GM18498 (cell line): ENCODE measurements around the gene LRRC27.
"Not testable (repeated sequence)": the region's sequence is repeated elsewhere in the genome, so short reads cannot be mapped to it uniquely, and the experiment has no call there.

Experiments
- ATAC-seq: cut with Tn5 transposase; IDR thresholded peaks from one replicate; pipeline ENCODE4 v1.9.1; 2021; ENCODE audit warnings: mild to moderate bottlenecking, moderate library complexity; ENCODE audit not compliant: unreplicated experiment

Gene LRRC27

GRCh38 chr10:132371641-132372081 lies 39.7 kb downstream of the LRRC27 start:
- no peak for ATAC-seq

DNA sequence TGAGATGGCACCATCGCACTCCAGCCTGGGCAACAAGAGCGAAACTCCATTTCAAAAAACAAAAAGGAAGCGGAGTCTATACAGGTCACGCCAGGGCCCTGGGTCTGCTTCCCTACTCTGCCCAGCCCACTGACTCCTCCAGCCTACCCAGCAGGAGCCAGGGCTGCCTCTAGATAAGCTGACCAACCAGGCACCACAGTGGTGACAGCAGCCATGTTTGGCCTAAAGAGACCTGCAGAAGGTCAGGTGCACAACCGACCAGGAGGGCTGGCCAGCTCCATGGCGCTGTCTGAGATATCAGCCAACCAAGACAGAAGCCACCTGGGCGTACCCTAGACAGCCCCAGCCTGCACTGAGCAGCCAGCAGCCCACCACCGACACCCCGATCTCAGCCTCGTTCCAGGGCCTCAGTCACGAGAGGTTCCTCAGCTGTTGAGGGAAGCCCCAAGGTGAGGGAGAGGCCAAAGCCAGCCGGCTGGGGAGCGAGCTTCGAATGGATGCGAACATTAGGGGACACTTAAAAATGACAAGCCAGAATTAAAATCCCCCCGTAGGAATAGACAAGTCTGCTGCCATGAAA lies 40.6 kb downstream of the LRRC27 start:
- ATAC-seq: no peak

- ATAC-seq: no peak
Observed at GRCh38 chr10:132373241-132373955, 41.4 kb downstream of the LRRC27 start.

DNA sequence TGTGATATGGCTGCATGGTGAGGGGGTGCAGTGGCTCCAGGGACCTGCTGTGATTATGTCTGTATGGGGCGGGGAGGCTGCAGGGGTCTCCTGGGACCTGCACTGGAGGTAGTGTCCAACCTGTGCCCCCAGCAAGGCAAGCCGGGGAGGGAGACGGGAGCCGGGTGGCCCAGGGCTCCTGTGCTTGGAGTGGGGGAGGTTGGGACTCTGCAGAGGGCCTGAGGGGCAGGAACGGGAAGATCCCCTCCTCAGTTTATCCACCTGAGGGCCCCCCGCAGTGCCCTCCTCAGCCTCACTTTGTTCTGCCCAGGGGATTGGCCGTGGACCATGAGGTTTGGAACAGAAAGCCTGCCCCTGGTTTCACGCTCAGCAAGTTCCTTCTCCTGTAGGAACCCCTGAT lies 42.2 kb downstream of the LRRC27 start:
- no peak for ATAC-seq

DNA sequence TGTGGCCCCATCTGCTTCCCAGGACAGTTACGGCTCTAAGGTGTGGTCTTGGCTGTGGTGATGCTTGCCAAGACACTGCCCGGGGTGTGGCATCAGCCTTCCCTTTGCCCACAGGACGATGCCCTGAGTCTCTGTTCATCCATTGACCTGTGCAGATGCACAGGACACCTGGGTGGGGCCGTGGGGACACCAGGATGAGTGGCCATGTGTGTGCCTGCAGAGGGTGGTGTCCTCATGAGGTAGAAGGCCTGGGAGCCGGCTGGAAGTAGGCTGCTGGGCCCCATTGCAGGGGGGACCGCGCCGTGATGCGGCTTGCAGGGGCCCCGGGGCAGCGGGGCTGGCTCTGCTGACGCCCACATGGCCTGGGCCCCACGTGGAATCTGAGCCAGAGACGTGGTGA lies 42.6 kb downstream of the LRRC27 start:
- ATAC-seq: no peak

DNA sequence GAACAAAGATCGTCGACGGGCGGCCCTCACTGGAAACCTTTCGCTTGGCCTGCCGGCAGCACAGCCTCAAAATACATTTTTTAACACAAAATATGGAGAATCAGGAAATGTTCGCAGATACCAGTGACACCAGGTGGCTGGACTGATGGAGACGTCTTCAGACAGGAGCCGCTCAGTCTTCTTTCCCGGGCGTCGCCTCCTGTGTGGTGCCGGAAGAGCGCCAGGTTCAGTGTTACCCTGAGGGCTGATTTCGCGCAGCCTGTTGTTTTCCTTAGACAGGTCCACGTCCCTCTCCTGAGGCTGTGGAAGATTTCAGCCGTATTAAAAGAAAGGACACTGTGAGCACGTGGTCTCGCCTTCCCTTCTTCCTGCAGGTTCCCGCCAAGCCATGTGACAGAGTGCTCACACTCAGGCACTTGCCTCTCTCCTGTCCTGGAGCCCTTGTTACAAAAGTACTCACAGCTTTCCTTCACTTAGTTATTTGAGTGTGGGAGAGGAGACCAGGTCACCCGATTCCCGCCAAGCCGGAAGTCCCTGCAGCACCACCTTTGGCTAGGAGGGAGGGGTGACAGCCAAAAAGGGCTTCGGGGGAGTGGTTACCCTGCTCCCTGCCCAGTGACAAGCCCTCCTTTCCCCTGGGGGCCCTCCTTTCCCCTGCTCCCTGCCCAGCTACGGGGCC lies 43.3 kb downstream of the LRRC27 start:
- ATAC-seq: no peak

GRCh38 chr10:132375795-132376297 lies 43.9 kb downstream of the LRRC27 start:
- ATAC-seq: no peak

GRCh38 chr10:132376394-132376851 lies 44.4 kb downstream of the LRRC27 start:
- no peak for ATAC-seq

GRCh38 chr10:132377326-132377725 lies 45.3 kb downstream of the LRRC27 start:
- ATAC-seq: no peak

DNA sequence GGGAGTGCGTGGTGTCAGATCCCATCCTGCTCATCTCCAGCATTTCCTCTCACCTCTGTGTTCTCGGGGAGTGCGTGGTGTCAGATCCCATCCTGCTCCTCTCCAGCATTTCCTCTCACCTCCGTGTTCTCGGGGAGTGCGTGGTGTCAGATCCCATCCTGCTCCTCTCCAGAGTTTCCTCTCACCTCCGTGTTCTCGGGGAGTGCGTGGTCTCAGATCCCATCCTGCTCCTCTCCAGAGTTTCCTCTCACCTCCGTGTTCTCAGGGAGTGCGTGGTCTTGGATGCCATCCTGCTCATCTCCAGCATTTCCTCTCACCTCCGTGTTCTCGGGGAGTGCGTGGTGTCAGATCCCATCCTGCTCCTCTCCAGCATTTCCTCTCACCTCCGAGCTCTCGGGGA lies 47.0 kb downstream of the LRRC27 start:
- ATAC-seq: not testable (repeated sequence)

DNA sequence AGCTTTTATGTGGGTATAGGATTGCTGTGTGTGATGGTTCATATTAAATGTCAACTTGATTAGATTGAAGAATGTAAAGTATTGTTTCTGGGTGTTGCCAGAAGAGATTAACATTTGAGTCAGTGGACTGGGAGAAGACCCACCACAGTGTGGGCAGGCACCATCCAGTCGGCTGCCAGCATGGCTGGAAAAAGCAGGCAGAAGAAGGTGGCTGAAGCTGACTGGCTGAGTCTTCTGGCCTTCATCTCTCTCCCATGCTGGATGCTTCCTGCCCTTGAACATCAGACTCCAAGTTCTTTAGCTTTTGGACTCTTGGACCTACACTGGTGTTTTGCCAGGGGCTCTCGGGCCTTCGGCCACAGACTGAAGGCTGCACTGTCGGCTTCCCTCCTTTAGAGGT lies 49.0 kb downstream of the LRRC27 start:
- not testable (repeated sequence) for ATAC-seq

GRCh38 chr10:132381741-132382140 lies 49.7 kb downstream of the LRRC27 start:
- ATAC-seq: no peak

DNA sequence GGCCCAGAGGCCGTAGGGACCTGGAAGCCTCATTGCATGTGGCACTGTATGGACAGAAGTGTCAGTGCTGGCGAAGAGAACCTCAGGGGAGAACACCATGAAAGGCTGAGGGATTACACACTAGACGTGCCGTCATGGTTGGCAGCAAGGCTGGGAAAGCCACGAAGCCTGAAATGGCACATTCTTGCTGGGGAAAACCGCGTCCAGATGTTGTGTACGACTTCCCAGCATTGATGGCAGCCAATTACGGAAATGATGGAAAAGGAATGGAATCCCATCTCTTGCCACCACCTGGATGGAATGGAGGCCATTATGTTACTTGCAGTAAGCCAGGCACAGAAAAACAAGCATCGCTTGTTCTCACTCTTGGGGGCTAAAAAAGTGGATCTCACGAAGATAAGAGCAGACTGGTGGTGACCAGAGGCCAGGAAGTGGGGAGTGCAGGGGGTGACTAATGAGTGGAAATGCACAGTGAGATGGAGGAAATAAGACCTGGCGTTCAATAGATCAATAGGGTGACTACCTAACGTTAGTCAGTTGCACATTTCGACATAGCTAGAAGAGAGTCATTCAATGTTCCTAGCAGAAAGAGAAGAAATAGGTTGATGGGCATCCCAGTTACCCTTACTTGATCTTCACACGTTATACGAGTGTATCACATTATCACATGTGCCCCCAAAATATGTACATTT lies 50.4 kb downstream of the LRRC27 start:
- ATAC-seq: no peak

GRCh38 chr10:132383101-132383500 lies 51.1 kb downstream of the LRRC27 start:
- ATAC-seq: no peak

- no peak for ATAC-seq
Observed at GRCh38 chr10:132383751-132384196, 51.8 kb downstream of the LRRC27 start.

DNA sequence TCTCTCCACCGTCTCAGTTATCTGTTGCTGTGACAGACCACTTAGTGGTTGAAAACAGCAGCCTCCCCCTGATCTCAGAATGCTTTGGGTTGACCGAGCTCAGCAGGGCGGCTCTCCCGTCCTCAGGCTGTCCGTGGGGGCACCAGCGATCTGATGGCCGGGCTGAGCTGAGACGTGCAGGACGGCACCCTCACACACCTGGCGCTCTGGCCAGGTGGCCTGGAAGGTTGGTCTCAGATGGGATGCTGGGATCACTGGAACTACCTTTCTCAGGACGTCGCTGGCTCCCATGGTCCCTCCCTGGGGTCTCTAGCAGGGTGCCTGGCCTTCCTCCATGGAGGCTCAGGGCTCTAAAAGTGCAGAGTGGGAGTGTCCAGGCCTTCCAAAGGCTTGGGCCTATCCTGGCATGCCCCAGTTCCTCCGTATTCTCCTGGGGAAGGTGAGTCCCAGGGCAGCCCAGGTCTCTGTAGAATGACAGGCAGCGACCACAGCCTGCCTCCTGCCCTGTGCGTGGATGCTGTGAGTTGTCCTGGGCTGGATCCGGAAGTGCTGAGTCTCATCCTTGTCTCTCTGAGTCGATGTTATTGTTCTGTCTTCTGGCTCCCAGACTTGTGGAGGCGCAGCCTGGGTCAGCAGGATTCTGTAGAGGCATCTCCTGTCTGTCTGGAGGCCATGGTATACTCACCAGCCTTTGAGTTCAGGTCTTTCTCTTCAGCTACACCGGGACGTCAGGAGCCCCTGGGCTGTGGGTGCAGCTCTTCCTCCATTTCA lies 52.8 kb downstream of the LRRC27 start:
- ATAC-seq: no peak

DNA sequence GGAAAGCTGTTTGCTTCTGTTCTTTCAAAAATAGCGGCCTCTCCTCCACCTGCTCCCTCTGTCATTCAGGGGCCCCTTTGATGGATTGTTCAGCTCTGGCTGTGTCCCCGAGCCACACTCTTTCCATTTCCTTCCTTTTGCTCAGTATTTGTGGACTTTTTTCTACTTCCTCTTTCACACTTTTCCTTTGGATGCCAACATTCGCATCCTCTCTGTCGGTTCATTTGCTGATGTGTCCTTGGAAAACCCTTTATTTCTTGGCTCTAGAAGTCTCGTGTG lies 53.3 kb downstream of the LRRC27 start:
- no peak for ATAC-seq

DNA sequence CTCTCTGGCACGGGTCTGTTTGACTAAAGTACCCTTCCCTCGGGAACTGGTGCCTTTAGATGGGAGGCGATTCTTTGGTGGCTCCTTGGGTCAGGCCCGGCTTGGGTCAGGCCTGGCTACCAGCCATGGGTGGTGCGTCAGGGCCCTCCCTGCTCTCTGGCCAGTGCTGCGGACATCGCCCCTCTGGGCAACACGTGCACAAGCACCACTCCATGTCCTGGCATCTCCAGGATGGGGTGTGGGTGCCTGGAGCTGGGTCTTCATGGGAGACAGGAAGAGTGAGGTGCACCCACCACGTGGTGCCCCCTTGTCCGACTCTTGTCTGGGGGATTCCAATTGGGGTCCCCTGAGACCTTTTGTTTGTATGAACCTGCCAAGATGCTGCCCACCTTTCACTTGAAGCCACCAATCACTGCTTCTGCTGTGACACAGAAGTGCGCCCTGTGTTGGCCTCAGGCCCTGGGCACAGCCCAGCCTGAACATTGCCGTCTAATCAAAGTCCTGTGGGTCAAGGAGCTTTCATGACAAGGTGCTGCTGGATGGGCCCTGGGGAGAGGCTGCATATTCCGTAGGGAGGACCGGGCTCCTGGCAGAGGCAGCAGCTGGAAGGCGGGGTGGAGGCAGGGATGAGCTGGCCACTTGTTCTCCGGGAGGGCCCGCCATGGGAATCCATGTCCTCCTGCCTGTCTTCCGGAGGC lies 53.9 kb downstream of the LRRC27 start:
- no peak for ATAC-seq

GRCh38 chr10:132386419-132386831 lies 54.4 kb downstream of the LRRC27 start:
- no peak for ATAC-seq

GRCh38 chr10:132386896-132387295 lies 54.9 kb downstream of the LRRC27 start:
- ATAC-seq: not testable (repeated sequence)
